GM12873 (cell line): ENCODE measurements around the gene FIGN.

Source experiments
- TF ChIP-seq, protein P1 (sequence below): IDR thresholded peaks from 2 replicates; pipeline ENCODE4 v1.5.1; 2012; ENCODE audit warnings: low read depth, mild to moderate bottlenecking, moderate library complexity, low read length, control low read depth; ENCODE audit not compliant: insufficient read depth; ENCODE audit errors: missing control alignments

The FIGN gene

DNA sequence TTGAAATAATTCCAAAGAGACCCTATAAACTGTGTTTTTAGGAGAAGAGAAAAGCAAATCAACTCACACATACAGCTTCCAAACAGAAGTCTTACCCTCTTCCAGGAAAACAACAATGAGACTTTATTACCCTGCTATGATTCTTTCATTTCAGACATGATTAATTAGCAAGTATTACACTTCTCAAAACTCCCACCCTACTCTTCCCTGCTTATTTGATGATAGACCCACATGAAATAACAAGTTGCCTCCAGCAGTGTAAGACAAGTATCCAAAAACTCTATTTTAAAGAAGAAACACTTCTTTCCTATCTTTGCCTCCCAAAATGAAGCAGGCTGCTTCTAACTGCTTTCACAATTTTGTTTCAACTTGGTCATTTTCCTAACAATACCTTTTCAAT is 4.1 kb downstream of the FIGN start:
- TF ChIP-seq, protein P1, sequence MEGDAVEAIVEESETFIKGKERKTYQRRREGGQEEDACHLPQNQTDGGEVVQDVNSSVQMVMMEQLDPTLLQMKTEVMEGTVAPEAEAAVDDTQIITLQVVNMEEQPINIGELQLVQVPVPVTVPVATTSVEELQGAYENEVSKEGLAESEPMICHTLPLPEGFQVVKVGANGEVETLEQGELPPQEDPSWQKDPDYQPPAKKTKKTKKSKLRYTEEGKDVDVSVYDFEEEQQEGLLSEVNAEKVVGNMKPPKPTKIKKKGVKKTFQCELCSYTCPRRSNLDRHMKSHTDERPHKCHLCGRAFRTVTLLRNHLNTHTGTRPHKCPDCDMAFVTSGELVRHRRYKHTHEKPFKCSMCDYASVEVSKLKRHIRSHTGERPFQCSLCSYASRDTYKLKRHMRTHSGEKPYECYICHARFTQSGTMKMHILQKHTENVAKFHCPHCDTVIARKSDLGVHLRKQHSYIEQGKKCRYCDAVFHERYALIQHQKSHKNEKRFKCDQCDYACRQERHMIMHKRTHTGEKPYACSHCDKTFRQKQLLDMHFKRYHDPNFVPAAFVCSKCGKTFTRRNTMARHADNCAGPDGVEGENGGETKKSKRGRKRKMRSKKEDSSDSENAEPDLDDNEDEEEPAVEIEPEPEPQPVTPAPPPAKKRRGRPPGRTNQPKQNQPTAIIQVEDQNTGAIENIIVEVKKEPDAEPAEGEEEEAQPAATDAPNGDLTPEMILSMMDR = no peak

DNA sequence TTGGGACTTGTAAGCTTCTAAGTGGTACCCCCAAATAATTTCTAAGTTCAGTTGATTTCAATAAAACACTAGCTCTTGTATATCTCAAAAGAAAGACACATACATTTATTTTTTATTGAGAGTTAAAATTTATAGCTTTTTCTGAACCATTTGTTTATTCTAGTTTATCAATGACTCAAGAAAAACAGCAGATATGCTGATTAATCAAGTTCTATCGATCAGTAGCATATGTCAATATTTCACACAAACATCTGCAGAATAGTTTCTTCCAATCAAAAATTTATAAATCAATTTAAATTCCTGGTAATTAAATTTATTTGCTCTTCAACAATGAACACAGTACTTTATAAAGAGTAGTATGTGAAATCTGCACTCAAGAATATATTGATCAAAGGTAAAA is 5.3 kb downstream of the FIGN start:
- TF ChIP-seq, protein P1 = no peak

DNA sequence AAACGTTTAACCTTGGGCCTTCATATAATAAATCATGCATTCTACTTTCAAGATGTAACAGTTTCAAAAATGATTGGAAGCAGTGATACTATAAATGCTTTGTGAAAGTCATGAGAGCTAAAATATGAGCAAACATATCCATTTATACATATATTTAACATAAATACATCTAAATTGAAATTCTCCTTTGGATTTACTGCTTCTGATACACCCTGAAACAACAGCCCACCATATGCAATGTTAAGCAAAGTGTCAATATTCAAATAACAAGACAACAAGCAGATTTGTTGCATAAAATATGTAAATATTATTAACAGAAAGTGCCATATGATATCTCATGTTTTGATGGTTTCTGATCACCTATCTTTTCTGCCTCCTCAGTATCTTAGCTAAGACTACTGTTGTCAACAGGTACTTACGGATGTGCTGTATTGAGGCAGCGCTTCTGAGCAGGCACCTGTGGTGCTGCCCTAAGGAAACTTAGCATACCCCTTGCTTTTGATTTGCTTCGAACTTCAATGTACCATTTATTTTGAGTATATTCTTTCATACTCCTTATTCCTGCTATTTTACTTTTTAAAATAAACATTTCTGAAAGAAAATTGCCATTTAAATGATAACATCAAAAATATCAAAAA is 6.1 kb downstream of the FIGN start:
- TF ChIP-seq, protein P1 = no peak

DNA sequence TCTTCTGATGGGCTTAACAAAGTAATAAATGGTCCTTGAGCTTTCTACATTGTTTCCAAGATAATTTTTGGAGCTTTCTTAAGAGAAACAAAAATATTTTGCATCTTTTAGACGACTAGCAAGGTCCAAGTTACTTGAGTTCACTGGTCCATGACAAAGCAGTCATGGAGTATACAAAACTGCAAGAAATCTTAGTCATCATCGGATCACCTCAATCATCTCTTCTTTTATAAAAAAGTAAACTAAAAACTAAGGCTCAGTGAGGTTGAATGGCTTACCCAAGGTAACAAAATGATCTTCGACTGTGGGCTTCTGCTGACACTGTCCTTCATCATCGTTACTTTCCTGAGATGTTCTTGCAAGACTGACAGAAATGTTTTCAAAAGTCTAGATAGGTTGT is 11.9 kb downstream of the FIGN start:
- TF ChIP-seq, protein P1 = no peak

DNA sequence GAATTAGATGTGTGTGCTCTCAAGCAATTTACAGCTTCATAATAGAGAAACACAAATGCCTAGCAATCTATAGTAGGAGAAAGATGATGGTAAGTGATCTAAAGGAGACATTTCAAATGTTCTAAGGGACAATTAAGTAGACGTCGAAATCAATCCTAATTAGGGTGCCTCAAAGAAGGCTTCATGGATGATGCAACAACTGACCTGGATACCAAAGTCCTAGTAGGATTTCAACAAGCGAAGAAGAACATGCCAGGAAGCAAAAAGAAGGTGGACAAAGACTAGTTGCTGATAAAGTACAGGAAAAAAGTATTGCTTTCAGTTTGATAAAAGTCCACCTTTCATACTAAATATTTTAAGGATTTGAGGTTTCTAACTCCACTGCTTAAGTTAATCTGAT is 12.5 kb downstream of the FIGN start:
- TF ChIP-seq, protein P1 = no peak

DNA sequence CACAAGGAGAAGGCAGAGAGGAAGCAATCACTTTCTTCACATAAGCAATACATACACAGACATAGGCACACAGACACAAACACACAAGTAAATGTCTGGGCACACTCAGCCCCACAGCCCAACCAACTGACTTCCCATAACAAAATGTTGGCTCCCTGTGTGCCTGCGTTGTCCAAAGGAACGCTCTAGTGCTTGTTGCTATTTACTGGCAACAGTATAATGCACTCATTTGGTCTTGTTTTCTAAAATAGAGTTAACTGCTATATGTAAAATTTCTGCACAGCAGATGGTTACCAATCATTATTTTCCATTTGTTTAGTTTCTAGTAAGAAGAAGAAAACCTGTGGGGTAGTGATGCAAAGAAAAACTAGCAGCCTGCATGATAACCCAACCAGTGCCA is 16.5 kb downstream of the FIGN start:
- TF ChIP-seq, protein P1 = no peak

DNA sequence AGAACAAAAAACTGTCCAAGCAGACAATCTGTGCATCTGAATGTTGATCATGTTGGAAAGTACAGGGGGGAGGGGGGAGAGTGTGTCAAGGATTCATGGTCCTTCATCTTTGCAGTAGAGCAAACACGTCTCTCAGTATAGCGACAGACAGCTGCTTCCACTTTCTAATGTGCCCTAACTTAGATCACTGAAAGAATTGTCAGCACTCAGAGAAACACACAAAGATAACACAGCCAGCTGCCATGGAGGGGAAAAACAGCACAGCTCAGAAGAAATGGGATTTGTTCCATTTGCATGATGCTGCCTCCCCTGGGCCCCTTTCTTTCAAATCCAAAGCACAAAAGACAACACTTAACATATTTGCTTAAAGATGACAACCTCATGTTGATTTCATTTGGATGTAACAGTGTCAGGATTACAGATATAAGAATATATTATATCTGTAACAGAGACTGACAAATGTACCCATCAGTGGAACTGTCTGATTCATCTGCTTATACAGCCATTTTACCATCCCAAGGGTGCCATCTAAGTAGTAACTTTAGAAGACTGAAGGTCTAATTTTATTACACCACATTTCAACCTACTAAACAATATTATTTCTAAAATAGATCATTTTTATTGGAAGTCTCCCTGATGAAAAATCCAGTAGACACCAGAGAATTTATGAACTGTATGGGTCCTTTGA is 17.7 kb downstream of the FIGN start:
- TF ChIP-seq, protein P1 = no peak
